ENCODE measurements around the gene NEDD4L. TPM values are rescaled to one million over a fixed set of nuclear protein-coding genes. Genes with fewer than 3 reads are reported as not detected.

The NEDD4L gene
- total and polyA plus RNA-seq, 4 experiments from 2014 or later: 2.8 to 4.1 (median 3.8) TPM

GRCh38 chr18:58143386-58143785 is 99.4 kb downstream of the NEDD4L start:
- intact Hi-C loops (cut with micrococcal nuclease): no loop called here
- no peaks in the 10 kb centered on the region for H3K4me1 ChIP-seq (ENCODE audit: insufficient read depth, low read length)
- H3K4me1 Mint-ChIP-seq: peaks cover 0 to 5% (median 0%) of the 10 kb centered on the region in 4 donors
- no peak overlapping the region for H3K27ac Mint-ChIP-seq
- no peaks in the 10 kb centered on the region for H3K9me3 ChIP-seq (ENCODE audit: control insufficient read depth in 1 of 2, low read length in 2 of 2)
- no peaks in the 10 kb centered on the region for H3K27me3 ChIP-seq (ENCODE audit: insufficient read depth, low read length)
- H3K36me3 Mint-ChIP-seq: no peaks in the 10 kb centered on the region
- ChIA-PET CTCF (ENCODE audit: partially characterized antibody) (interaction anchor here (1.2 kb wide), 1 partner anchor 22 kb away, joined by 4 read pairs; no protein-coding TSS in a partner anchor), POLR2A (ENCODE audit: partially characterized antibody) (no interaction called here)
- H3K27me3 Mint-ChIP-seq: peaks cover 6 to 14% of the 10 kb centered on the region in 2 donors
- no peak overlapping the region for H3K27ac ChIP-seq (ENCODE audit: low read depth, low read length)
- H3K4me3 Mint-ChIP-seq: no peak overlapping the region
- H3K36me3 ChIP-seq (ENCODE audit: insufficient read depth, low read length): no peaks in the 10 kb centered on the region
- DNase-seq: no peak
- no peak overlapping the region for H3K4me3 ChIP-seq (ENCODE audit: low read length in 2 of 2)
- H3K9me3 Mint-ChIP-seq: peaks cover 0 to 4% (median 0%) of the 10 kb centered on the region in 8 donors

GRCh38 chr18:58144106-58144505 is 100.1 kb downstream of the NEDD4L start:
- Histone ChIP-seq H3K27ac (ENCODE audit: low read depth, low read length) (no peak overlapping the region), H3K4me3 (ENCODE audit: low read length in 2 of 2) (no peak overlapping the region), H3K27me3 (ENCODE audit: insufficient read depth, low read length) (no peaks in the 10 kb centered on the region), H3K36me3 (ENCODE audit: insufficient read depth, low read length) (no peaks in the 10 kb centered on the region), H3K9me3 (ENCODE audit: control insufficient read depth in 1 of 2, low read length in 2 of 2) (no peaks in the 10 kb centered on the region), H3K4me1 (ENCODE audit: insufficient read depth, low read length) (no peaks in the 10 kb centered on the region)
- H3K27me3 Mint-ChIP-seq: peaks cover 6 to 8% of the 10 kb centered on the region in 2 donors
- intact Hi-C loops (cut with micrococcal nuclease): no loop called here
- ChIA-PET CTCF (ENCODE audit: partially characterized antibody) (no interaction called here), POLR2A (ENCODE audit: partially characterized antibody) (no interaction called here)
- H3K36me3 Mint-ChIP-seq: no peaks in the 10 kb centered on the region
- H3K4me1 Mint-ChIP-seq: peaks cover 0 to 5% (median 0%) of the 10 kb centered on the region in 4 donors
- H3K4me3 Mint-ChIP-seq: no peak overlapping the region
- DNase-seq: no peak
- H3K27ac Mint-ChIP-seq: no peak overlapping the region
- H3K9me3 Mint-ChIP-seq: peaks cover 0 to 4% (median 0%) of the 10 kb centered on the region in 8 donors

GRCh38 chr18:58144671-58145285 is 100.8 kb downstream of the NEDD4L start:
- no peak overlapping the region for H3K4me3 ChIP-seq (ENCODE audit: low read length in 2 of 2)
- POLR2A ChIA-PET (ENCODE audit: partially characterized antibody): interaction anchor here (0.8 kb wide), 1 partner anchor 9 kb away, joined by 3 read pairs; no protein-coding TSS in a partner anchor
- Mint-ChIP-seq H3K27ac (no peak overlapping the region), H3K27me3 (peaks cover 4 to 8% of the 10 kb centered on the region in 2 donors), H3K4me1 (peaks cover 0 to 2% (median 0%) of the 10 kb centered on the region in 4 donors), H3K4me3 (no peak overlapping the region), H3K9me3 (peaks cover 0 to 4% (median 0%) of the 10 kb centered on the region in 8 donors), H3K36me3 (no peaks in the 10 kb centered on the region)
- DNase-seq: no peak
- no peaks in the 10 kb centered on the region for H3K36me3 ChIP-seq (ENCODE audit: insufficient read depth, low read length)
- H3K27me3 ChIP-seq (ENCODE audit: insufficient read depth, low read length): no peaks in the 10 kb centered on the region
- no peaks in the 10 kb centered on the region for H3K4me1 ChIP-seq (ENCODE audit: insufficient read depth, low read length)
- intact Hi-C loops (cut with micrococcal nuclease): no loop called here
- CTCF ChIA-PET (ENCODE audit: partially characterized antibody): no interaction called here
- no peak overlapping the region for H3K27ac ChIP-seq (ENCODE audit: low read depth, low read length)
- H3K9me3 ChIP-seq (ENCODE audit: control insufficient read depth in 1 of 2, low read length in 2 of 2): no peaks in the 10 kb centered on the region

GRCh38 chr18:58146099-58146498 is 102.1 kb downstream of the NEDD4L start:
- no peaks in the 10 kb centered on the region for H3K36me3 Mint-ChIP-seq
- H3K27me3 ChIP-seq (ENCODE audit: insufficient read depth, low read length): no peaks in the 10 kb centered on the region
- no peak overlapping the region for H3K27ac Mint-ChIP-seq
- H3K36me3 ChIP-seq (ENCODE audit: insufficient read depth, low read length): no peaks in the 10 kb centered on the region
- DNase-seq: no peak
- no peaks in the 10 kb centered on the region for H3K4me1 Mint-ChIP-seq
- no peaks in the 10 kb centered on the region for H3K4me1 ChIP-seq (ENCODE audit: insufficient read depth, low read length)
- intact Hi-C loops (cut with micrococcal nuclease): no loop called here
- peaks cover 0 to 4% (median 0%) of the 10 kb centered on the region in 8 donors for H3K9me3 Mint-ChIP-seq
- peaks cover 4 to 7% of the 10 kb centered on the region in 2 donors for H3K27me3 Mint-ChIP-seq
- H3K9me3 ChIP-seq (ENCODE audit: control insufficient read depth in 1 of 2, low read length in 2 of 2): no peaks in the 10 kb centered on the region
- ChIA-PET POLR2A (ENCODE audit: partially characterized antibody) (no interaction called here), CTCF (ENCODE audit: partially characterized antibody) (no interaction called here)
- no peak overlapping the region for H3K4me3 ChIP-seq (ENCODE audit: low read length in 2 of 2)
- H3K27ac ChIP-seq (ENCODE audit: low read depth, low read length): no peak overlapping the region
- H3K4me3 Mint-ChIP-seq: no peak overlapping the region

GRCh38 chr18:58148954-58149471 is 105.0 kb downstream of the NEDD4L start:
- intact Hi-C loops (cut with micrococcal nuclease): no loop called here
- H3K27me3 ChIP-seq (ENCODE audit: insufficient read depth, low read length): no peaks in the 10 kb centered on the region
- ChIA-PET POLR2A (ENCODE audit: partially characterized antibody) (no interaction called here), CTCF (ENCODE audit: partially characterized antibody) (no interaction called here)
- no peak for DNase-seq
- H3K4me1 ChIP-seq (ENCODE audit: insufficient read depth, low read length): no peaks in the 10 kb centered on the region
- H3K36me3 ChIP-seq (ENCODE audit: insufficient read depth, low read length): no peaks in the 10 kb centered on the region
- no peak overlapping the region for H3K27ac ChIP-seq (ENCODE audit: low read depth, low read length)
- Mint-ChIP-seq H3K27me3 (peaks cover 8% of the 10 kb centered on the region in 2 donors), H3K36me3 (no peaks in the 10 kb centered on the region), H3K4me1 (no peaks in the 10 kb centered on the region), H3K9me3 (peaks cover 0 to 2% (median 0%) of the 10 kb centered on the region in 8 donors), H3K27ac (no peak overlapping the region), H3K4me3 (no peak overlapping the region)
- no peak overlapping the region for H3K4me3 ChIP-seq (ENCODE audit: low read length in 2 of 2)
- no peaks in the 10 kb centered on the region for H3K9me3 ChIP-seq (ENCODE audit: control insufficient read depth in 1 of 2, low read length in 2 of 2)

- Histone ChIP-seq H3K9me3 (ENCODE audit: control insufficient read depth in 1 of 2, low read length in 2 of 2) (no peaks in the 10 kb centered on the region), H3K4me1 (ENCODE audit: insufficient read depth, low read length) (no peaks in the 10 kb centered on the region), H3K36me3 (ENCODE audit: insufficient read depth, low read length) (no peaks in the 10 kb centered on the region), H3K27me3 (ENCODE audit: insufficient read depth, low read length) (no peaks in the 10 kb centered on the region), H3K27ac (ENCODE audit: low read depth, low read length) (no peak overlapping the region), H3K4me3 (ENCODE audit: low read length in 2 of 2) (no peak overlapping the region)
- DNase-seq: no peak
- H3K4me3 Mint-ChIP-seq: no peak overlapping the region
- H3K27me3 Mint-ChIP-seq: peaks cover 8 to 10% of the 10 kb centered on the region in 2 donors
- no peaks in the 10 kb centered on the region for H3K4me1 Mint-ChIP-seq
- ChIA-PET CTCF (ENCODE audit: partially characterized antibody) (interaction anchor here (1.3 kb wide), 1 partner anchor 11 kb away, joined by 4 read pairs; no protein-coding TSS in a partner anchor), POLR2A (ENCODE audit: partially characterized antibody) (no interaction called here)
- peaks cover 0 to 1% (median 0%) of the 10 kb centered on the region in 8 donors for H3K9me3 Mint-ChIP-seq
- intact Hi-C loops (cut with micrococcal nuclease): no loop called here
- no peaks in the 10 kb centered on the region for H3K36me3 Mint-ChIP-seq
- H3K27ac Mint-ChIP-seq: no peak overlapping the region
Measured at GRCh38 chr18:58150772-58151171, 106.7 kb downstream of the NEDD4L start.

GRCh38 chr18:58152216-58152615 is 108.2 kb downstream of the NEDD4L start:
- Mint-ChIP-seq H3K4me1 (no peaks in the 10 kb centered on the region), H3K27ac (no peak overlapping the region), H3K9me3 (peaks cover 0 to 3% (median 0%) of the 10 kb centered on the region in 8 donors), H3K27me3 (peaks cover 4 to 6% of the 10 kb centered on the region in 2 donors), H3K36me3 (no peaks in the 10 kb centered on the region), H3K4me3 (no peak overlapping the region)
- Histone ChIP-seq H3K4me1 (ENCODE audit: insufficient read depth, low read length) (no peaks in the 10 kb centered on the region), H3K9me3 (ENCODE audit: control insufficient read depth in 1 of 2, low read length in 2 of 2) (no peaks in the 10 kb centered on the region), H3K36me3 (ENCODE audit: insufficient read depth, low read length) (no peaks in the 10 kb centered on the region), H3K4me3 (ENCODE audit: low read length in 2 of 2) (no peak overlapping the region), H3K27ac (ENCODE audit: low read depth, low read length) (no peak overlapping the region), H3K27me3 (ENCODE audit: insufficient read depth, low read length) (no peaks in the 10 kb centered on the region)
- POLR2A ChIA-PET (ENCODE audit: partially characterized antibody): no interaction called here
- CTCF ChIA-PET (ENCODE audit: partially characterized antibody): interaction anchor here (1.3 kb wide), 1 partner anchor 10 kb away, joined by 4 read pairs; no protein-coding TSS in a partner anchor
- intact Hi-C loops (cut with micrococcal nuclease): no loop called here
- no peak for DNase-seq
